Measurements from ENCODE around the gene MRE11. TPM values are rescaled to one million over a fixed set of nuclear protein-coding genes. Genes with fewer than 3 reads are reported as not detected.

MRE11 gene
- total RNA-seq, 1 experiment from 2014 or later = 27.2 TPM

DNA sequence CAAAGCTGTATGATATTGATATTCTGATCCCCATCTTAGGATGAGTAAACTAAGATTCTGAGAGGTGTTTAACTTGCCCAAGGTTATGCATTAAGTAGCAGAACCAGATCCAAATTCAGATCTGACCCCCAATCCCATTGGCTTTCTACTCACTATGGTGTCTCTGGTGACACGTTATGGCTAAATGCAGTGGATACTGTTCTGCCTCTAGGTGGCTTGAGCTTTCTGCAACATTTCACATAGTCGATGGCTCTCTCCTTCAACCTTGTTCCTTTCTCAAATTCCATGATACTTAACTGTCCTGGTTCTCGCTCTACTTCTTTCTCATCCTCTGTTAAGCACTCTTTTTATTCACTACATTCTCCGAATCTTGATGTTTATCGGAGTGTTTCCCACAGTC lies 28.0 kb upstream of the MRE11 start:
- Mint-ChIP-seq H3K27me3 (ENCODE audit: unreplicated experiment) (no peaks in the 10 kb centered on the region), H3K36me3 (ENCODE audit: insufficient read depth, unreplicated experiment) (peaks cover 4% of the 10 kb centered on the region), H3K4me3 (ENCODE audit: low read depth, unreplicated experiment) (no peak overlapping the region), H3K9me3 (ENCODE audit: low read depth, unreplicated experiment) (no peaks in the 10 kb centered on the region), H3K27ac (ENCODE audit: unreplicated experiment) (no peak overlapping the region), H3K4me1 (ENCODE audit: low read depth, unreplicated experiment) (peaks cover 12% of the 10 kb centered on the region)
- CTCF ChIA-PET = interaction anchor here (1.0 kb wide), 2 partner anchors 22 to 81 kb away, joined by 3 to 5 read pairs; partner anchors contain the start of gene FUT4
- no TSS peak for BruUV-seq (replicated peaks)
- intact Hi-C loops (cut with micrococcal nuclease; ENCODE audit: unreplicated experiment) = loop anchor here (2.0 kb wide), 1 partner anchor 21 kb away; the partner anchor contains the start of gene FUT4
- TF ChIP-seq, protein P1, sequence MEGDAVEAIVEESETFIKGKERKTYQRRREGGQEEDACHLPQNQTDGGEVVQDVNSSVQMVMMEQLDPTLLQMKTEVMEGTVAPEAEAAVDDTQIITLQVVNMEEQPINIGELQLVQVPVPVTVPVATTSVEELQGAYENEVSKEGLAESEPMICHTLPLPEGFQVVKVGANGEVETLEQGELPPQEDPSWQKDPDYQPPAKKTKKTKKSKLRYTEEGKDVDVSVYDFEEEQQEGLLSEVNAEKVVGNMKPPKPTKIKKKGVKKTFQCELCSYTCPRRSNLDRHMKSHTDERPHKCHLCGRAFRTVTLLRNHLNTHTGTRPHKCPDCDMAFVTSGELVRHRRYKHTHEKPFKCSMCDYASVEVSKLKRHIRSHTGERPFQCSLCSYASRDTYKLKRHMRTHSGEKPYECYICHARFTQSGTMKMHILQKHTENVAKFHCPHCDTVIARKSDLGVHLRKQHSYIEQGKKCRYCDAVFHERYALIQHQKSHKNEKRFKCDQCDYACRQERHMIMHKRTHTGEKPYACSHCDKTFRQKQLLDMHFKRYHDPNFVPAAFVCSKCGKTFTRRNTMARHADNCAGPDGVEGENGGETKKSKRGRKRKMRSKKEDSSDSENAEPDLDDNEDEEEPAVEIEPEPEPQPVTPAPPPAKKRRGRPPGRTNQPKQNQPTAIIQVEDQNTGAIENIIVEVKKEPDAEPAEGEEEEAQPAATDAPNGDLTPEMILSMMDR (IDR thresholded peaks at IDR 0.05; ENCODE audit: unreplicated experiment) = no peak
- no peak for DNase-seq

DNA sequence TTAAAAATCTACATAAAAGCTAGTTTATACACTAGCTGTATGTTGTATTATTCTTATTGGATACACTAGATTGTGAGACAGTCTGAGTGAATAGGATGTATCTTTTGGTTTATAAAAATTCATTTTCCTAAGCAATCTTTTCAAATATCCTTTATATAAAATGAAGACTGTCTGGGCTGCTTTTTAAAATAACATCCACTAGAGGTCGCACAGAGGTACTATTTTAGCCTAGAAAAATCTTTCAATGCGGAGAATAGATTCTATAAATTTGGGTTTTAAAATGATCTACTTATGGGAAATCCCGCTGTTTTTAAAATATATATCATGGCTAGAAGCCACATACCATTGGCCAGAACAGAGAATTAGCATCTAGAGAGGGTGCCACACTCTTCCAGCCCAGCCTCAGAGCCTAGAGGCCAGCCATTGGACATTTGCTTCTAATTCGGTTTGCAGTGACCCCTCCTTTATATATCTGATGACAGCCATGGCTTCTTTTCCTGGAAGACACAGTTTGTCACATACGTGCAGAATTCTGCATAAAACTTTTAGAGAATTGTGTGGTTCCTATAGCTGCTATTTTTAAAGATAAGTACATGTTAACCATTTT lies 25.9 kb upstream of the MRE11 start:
- no peak for DNase-seq
- no peaks in the 10 kb centered on the region for H3K36me3 Mint-ChIP-seq (ENCODE audit: insufficient read depth, unreplicated experiment)
- H3K4me1 Mint-ChIP-seq (ENCODE audit: low read depth, unreplicated experiment) = no peaks in the 10 kb centered on the region
- H3K4me3 Mint-ChIP-seq (ENCODE audit: low read depth, unreplicated experiment) = no peak overlapping the region
- BruUV-seq (replicated peaks) = no TSS peak
- H3K27me3 Mint-ChIP-seq (ENCODE audit: unreplicated experiment) = no peaks in the 10 kb centered on the region
- H3K27ac Mint-ChIP-seq (ENCODE audit: unreplicated experiment) = no peak overlapping the region
- TF ChIP-seq, protein P1 (IDR thresholded peaks at IDR 0.05; ENCODE audit: unreplicated experiment) = peak; percentile 19
- intact Hi-C loops (cut with micrococcal nuclease; ENCODE audit: unreplicated experiment) = loop anchor here (2.0 to 10.0 kb wide), 3 partner anchors 23 to 375 kb away; partner anchors contain the start of gene FUT4
- H3K9me3 Mint-ChIP-seq (ENCODE audit: low read depth, unreplicated experiment) = no peaks in the 10 kb centered on the region
- CTCF ChIA-PET = interaction anchor here (0.6 to 1.4 kb wide), 2 partner anchors 68 to 384 kb away, joined by 3 to 4 read pairs; no protein-coding TSS in a partner anchor

DNA sequence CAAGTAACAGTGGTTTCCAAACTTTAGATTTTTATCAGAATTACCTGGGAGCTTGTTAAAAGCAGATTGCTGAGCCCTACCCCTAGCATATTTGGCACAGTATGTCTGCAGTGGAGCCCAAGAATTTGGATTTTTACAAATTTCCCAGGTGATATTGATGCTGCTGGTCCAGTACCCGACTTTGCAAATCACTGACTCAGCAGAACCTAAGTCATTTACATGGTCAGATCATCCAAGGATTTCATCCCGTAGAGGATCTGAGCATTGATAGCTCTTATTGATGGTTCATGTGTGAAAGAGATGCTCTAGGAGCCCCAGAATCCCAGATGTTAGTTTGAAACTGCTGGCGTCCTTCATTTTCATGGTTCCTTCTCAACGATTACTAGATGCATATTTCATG lies 24.7 kb upstream of the MRE11 start:
- H3K4me1 Mint-ChIP-seq (ENCODE audit: low read depth, unreplicated experiment) = no peaks in the 10 kb centered on the region
- no peaks in the 10 kb centered on the region for H3K27me3 Mint-ChIP-seq (ENCODE audit: unreplicated experiment)
- no peaks in the 10 kb centered on the region for H3K9me3 Mint-ChIP-seq (ENCODE audit: low read depth, unreplicated experiment)
- DNase-seq = no peak
- H3K4me3 Mint-ChIP-seq (ENCODE audit: low read depth, unreplicated experiment) = no peak overlapping the region
- CTCF ChIA-PET = no interaction called here
- intact Hi-C loops (cut with micrococcal nuclease; ENCODE audit: unreplicated experiment) = loop anchor here (2.0 to 10.0 kb wide), 2 partner anchors 85 to 377 kb away; no protein-coding TSS in a partner anchor
- no peaks in the 10 kb centered on the region for H3K36me3 Mint-ChIP-seq (ENCODE audit: insufficient read depth, unreplicated experiment)
- TF ChIP-seq, protein P1 (IDR thresholded peaks at IDR 0.05; ENCODE audit: unreplicated experiment) = no peak
- H3K27ac Mint-ChIP-seq (ENCODE audit: unreplicated experiment) = no peak overlapping the region
- BruUV-seq (replicated peaks) = no TSS peak

DNA sequence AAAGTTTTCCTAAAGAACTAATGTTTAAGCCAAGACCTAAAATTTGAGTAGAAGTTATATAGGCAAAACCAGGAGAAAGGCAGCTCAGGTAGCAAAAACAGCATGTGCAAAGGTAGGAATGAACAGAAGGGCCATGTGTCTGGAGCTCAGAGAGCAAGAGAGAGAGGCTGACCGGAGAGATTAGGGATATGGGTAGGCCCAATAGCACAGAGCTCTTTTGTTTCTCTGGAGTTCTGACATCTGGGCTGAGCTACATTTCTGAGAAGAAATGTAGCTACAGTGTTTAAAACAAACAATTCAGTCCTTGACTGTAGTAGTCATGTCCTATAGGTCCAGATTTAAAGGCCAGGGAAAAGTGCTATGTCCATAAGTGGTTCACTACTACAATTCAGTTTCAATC lies 23.1 kb upstream of the MRE11 start:
- BruUV-seq (replicated peaks) = no TSS peak
- Mint-ChIP-seq H3K4me3 (ENCODE audit: low read depth, unreplicated experiment) (no peak overlapping the region), H3K4me1 (ENCODE audit: low read depth, unreplicated experiment) (no peaks in the 10 kb centered on the region), H3K9me3 (ENCODE audit: low read depth, unreplicated experiment) (no peaks in the 10 kb centered on the region), H3K36me3 (ENCODE audit: insufficient read depth, unreplicated experiment) (peaks cover 9% of the 10 kb centered on the region), H3K27ac (ENCODE audit: unreplicated experiment) (no peak overlapping the region), H3K27me3 (ENCODE audit: unreplicated experiment) (no peaks in the 10 kb centered on the region)
- DNase-seq = no peak
- intact Hi-C loops (cut with micrococcal nuclease; ENCODE audit: unreplicated experiment) = loop anchor here (10.0 kb wide), 1 partner anchor 378 kb away; no protein-coding TSS in a partner anchor
- TF ChIP-seq, protein P1 (IDR thresholded peaks at IDR 0.05; ENCODE audit: unreplicated experiment) = no peak
- CTCF ChIA-PET = interaction anchor here (1.2 kb wide), 1 partner anchor 621 kb away, joined by 3 read pairs; no protein-coding TSS in a partner anchor

All from Calu3 (cell line).